HG02970 (cell line): ENCODE data around the gene RYR3.

Source experiments
- ATAC-seq: cut with Tn5 transposase; IDR thresholded peaks from one replicate; pipeline ENCODE4 v1.9.1; 2021; ENCODE audit warnings: mild to moderate bottlenecking, moderate library complexity, moderate number of reproducible peaks; ENCODE audit not compliant: unreplicated experiment, low FRiP score

Gene RYR3

GRCh38 chr15:33737687-33738601, 427.2 kb downstream of the RYR3 start:
- no peak for ATAC-seq

GRCh38 chr15:33738941-33739664, 428.3 kb downstream of the RYR3 start:
- ATAC-seq: no peak

GRCh38 chr15:33742306-33742705, 431.5 kb downstream of the RYR3 start:
- no peak for ATAC-seq

DNA sequence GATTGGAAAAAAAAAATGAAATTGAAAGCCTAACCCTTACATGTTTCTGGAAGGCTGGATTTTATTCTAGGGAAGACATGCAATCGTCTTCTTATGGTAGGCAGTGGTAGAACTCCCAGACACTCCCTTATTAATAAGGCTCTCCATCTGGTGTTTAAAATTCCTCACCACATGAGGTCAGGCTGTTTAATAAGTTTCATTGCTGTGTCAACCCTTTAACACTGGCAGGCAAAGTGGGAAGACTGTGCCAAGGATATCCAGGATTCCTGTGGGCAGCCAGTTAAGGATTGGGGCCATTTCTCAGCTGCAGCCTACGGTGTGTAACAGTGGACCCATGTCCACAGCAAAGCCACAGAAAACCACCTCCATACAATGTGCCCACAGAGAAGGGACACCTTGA, 432.0 kb downstream of the RYR3 start:
- ATAC-seq: no peak

DNA sequence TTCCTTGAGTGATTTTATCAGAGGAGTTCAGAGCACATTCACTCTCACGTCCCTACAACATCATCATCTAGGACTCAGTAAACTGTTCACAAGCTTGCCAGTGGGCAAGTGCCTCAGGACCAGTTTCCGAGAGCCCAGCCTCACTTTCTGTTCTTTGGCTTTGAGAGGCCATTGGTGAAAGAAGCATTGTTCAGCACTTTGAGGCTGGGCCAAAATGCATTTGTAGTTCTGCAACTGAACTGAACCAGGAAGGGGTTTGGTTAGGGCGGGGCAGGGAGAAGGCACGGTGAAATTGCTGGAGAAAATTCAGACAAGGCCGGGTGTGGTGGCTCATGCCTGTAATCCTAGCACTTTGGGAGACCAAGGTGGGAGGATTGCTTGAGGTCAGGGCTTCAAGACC, 435.4 kb downstream of the RYR3 start:
- no peak for ATAC-seq

DNA sequence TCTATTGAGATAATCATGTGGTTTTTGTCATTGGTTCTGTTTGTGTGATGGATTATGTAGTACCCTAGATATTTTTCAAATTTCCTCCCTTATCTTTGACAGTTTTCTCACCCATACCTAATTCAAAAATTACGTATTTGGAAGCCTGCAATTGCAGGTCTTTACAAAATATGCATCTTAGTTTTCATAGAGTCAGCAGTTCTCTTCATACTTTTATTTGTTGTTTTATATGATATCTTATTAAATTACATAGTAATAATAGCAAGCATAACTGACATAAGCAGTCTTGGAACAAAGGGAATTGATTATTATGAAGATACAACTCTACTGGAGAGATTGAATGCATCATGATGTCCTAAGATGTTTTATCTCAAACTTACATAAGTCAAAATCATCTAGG, 442.2 kb downstream of the RYR3 start:
- ATAC-seq: no peak

GRCh38 chr15:33754242-33754641, 443.5 kb downstream of the RYR3 start:
- no peak for ATAC-seq

DNA sequence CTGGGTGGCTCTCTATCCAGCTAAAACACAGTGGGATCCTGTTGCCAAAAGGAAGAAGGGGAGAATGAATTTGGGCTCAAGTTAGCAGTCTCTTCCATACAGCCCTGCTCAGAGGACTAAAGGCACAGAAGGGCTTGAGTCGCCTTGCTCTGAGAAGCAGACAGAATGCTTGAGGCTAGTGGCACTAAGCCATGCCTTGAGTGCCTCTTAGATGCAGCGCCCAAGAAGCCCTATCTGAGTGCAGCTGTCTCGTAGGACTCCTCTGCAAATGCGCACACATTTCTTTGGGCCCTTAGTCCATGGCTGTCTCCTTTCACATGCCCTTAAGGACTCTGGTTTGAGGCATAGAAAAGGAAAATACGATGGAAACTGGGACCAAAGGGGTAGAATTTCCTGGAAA, 446.2 kb downstream of the RYR3 start:
- ATAC-seq: no peak

- no peak for ATAC-seq
Measured at GRCh38 chr15:33757516-33758232, 446.9 kb downstream of the RYR3 start.

DNA sequence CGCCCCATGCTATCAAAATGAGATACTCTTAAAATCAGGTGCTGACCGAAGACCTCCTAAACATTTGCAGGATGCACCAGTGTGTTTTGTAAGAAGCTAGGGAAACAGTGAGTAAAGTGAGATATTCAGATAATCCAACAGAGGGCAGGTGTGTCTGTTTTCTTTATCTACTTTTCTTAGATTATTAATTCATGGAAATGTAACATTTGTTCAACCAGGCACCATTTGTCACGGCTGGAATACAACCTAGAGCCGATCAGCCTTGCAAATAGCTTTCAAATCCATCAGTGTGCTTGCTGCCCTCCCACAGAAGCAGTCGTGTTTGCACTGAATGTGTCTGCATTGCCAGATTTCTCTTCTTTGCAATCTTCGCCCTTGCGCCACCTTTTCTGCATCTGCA, 455.6 kb downstream of the RYR3 start:
- no peak for ATAC-seq

DNA sequence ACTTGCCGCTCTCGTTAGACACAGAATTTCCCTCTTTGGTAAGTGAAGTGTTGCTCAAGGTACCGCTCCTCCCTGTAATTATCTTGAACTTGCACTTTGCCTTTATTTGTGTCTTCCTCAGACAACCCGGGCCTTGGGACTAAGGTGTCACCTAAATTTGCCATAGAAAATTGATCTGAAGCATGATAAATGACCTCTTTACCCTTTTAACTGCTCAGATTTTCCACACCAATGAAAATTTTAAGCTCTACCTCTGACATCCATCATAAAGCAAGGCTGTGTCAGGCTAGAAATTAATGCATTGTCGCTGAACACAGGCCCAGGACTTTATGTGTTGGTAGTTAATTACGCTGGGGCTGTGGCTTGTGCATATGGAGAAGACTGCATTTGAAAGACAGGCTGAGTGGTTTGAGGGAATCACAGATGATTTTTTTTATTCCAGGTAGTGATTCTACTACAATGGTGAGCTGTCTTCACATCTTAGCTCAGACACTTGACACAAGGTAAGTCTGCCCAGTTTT, 458.0 kb downstream of the RYR3 start:
- ATAC-seq: no peak

DNA sequence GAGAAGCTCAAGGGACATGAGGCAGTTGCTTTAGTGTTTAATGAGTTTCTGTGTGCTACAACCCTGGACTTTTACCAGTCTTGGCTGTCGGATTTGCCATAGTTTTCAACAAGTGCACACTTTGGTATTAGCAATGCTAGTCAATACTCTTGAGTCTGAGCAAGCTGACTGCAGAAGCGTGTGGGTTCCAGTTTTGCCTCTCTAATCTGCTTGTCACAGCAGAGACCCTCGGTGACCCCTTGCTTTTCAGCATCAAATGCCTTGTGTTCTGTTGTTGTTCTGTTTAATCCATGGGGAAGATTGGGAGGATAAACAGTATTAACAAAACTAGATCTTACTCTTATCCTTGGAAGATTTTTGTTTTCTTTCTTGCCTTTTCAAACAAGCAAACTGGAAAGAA, 463.2 kb downstream of the RYR3 start:
- no peak for ATAC-seq

DNA sequence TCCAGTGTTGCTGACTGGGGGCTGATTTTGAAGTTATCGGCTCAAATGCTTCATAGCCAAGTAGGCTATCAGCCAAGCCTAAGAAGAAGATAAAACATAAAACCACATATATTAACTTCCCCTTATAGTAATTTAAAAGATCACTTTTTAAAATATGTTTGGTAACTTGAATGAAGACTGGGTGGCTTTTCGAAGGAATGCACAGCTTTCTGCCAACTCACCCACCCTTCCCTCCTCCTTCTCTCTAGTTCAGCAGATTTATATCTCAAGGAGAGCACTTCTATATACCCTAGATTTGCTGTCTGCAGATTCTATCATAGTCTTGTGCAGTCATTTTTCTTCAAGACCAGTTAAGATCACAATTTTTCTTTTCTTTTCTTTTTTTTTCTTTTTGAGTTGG, 468.1 kb downstream of the RYR3 start:
- no peak for ATAC-seq

DNA sequence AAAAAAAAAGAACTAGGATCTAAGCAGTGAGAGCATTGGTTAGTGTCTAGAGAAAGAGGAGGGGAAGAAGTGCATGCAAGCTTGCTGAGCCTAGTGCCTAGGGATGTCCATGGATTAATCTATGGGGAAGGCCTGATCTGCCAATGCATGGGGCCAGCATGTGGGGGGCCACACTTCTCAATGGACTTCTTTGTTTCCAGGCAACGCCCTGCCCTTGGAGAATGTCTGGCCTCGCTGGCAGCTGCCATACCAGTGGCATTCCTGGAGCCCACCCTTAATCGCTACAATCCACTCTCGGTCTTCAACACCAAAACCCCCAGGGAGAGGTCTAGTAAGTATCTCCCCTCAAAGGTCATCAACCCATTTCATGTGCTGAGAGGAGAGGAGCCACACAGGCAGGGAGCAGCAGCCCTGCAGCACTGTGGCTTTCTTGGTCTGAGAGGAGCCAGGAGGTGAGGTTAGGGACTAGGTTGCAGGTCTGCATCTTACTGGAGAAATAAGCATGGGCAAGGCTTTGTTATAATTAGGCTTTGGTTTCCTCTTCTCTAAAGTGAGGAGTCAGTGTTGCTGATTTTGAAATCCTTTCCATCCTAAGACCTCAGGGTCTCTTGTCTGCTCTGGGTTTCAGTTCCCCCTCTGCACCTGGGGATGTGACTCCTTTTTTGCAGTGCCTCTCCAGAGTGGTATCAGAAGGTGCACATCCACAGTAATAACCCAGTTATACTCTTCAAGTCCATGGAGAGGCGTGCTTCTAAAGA, 469.4 kb downstream of the RYR3 start:
- no peak for ATAC-seq

DNA sequence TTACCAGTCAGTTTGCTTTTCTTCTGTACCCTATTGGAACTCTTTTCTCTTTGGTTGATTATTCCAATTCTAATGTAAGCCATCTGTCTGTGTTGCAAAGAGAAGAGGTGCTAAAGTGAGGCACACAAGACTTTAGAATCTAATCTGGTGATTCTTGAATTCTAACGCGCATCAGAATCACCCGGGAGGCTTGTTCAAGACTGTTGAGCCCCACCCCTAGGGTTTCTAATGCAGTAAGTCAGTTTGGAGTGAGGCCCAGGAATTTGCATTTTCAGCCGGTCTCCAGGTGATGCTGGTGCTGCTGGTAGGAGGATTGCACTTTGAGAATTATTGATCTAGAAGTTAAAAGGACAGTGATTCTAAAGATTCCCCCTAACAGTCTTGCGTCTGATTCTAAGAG, 472.2 kb downstream of the RYR3 start:
- ATAC-seq: no peak

- ATAC-seq: no peak
Measured at GRCh38 chr15:33785366-33785765, 474.6 kb downstream of the RYR3 start.

DNA sequence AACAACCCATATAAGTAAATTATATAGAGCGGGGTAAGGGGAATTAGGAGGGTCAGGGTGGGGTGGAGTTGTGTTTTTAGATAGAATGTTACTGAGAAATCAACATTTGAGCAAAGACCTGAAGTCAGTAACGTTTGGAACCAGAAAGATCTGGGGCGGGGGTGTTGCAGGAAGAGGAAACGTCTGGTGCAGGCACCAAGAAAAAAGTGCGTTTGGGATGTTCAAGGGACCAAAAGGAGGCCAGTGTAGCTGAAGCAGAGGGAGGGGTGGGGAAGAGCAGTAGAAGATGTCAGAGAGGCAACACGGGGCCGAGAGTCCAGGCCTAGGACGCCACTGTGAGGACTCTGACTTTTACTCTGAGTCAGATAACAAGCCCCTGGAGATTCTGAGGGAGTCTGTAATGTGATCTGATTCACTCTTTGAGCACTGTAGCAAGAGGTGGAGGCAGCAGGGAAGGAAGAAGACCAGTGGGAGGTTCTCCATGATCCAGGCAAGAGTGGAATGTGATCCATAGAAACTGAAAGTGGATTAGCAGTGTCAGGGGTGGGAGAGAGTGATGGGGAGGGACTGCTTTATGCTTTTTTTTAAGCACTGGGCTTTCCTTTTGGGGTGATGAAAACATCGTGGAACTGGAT, 478.3 kb downstream of the RYR3 start:
- ATAC-seq: no peak

GRCh38 chr15:33794453-33794852, 483.7 kb downstream of the RYR3 start:
- ATAC-seq: no peak

DNA sequence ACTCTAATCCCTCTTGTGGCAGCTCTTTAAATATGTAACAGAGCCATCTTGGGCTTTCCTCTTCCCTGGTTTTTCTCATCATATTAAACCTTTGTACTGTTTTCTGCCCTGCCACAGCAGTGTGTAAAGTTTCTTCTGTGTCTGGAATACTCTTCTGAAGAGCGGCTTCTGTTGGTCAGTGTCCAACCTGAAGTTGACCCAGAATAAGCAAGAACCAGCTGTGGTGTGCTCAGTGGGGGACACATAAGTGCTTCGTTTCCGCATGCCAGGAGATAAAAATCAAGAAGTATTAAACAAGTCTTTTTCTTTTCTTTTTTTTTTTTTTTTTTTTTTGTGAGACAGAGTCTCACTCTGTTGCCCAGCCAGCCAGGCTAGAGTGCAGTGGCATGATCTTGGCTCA, 484.3 kb downstream of the RYR3 start:
- ATAC-seq: no peak

- ATAC-seq: no peak
Measured at GRCh38 chr15:33797651-33798050, 486.9 kb downstream of the RYR3 start.
